Measurements from ENCODE around the gene AOPEP.
A peak's percentile ranks its signal among the peaks of the same experiment; 100 is the strongest.

The AOPEP gene

DNA sequence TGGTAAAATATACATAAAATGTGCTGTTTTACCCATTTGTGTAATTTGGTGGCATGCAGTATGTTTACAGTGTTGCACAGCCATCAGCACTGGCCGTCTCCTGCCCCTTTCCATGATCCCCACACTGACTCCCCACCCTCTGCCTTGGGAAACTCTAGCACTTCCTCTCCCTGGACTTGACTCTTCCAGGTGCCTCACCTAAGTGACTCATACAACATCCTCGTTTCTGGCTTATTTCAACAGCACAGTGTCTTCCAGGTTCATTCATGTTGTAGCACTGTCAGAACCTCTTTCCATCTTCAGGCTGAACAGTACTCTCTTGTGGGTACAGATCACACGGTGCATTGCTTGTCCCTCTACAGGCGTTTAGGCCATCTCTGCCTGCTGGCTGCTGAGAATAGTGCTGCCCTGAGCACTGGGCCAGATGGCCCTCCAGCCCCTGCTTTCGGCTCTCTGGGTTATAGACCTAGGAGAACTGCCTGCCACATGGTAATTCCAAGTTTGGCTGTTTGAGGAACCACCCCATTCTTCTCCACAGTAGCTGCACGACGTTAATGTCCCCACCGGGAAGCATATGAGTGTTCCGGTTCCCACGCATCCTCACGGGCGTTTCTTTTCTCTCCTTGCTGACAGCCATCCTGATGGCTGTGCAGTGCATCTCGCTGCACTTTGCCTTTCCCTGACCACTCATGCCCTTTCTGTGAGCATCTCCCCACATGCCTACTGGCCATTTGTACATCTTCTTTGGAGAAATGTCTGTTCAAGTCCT, 379.2 kb downstream of the AOPEP start:
- DNase-seq = no peak

DNA sequence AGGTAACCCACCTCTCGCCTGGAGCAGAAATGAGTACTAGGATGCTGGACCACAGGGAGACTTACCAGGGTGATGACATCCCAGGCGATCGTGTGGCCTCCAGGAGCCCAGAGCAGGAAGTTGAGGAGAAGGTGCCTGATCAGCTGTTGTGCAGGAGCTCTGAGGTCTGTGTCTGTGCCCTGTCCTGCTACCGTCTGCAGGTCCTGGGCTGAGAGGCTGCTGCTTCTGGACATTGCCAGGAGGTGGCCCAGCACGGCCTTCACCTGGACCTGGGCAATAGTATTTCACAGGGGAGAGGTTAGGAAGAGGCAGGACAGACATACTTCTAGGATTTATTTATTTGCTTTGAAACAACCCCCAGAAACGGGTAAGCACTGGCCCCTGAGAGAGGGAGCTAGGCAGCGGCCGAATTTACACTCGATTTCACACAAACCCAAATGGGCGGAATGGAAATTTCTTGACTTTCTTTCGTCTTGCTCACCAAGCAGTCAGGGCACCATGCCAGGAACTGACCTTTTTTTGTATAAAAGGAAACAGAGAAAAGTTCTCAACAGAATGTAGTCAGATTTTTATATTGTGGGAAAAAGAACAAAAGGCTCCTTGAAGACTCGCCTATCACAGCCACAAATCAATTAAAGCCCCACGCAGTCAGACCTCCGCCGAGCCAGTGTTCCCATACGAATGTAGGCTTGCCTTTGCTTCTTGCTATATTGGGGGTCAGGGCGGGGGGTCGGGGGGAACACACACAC, 380.7 kb downstream of the AOPEP start:
- DNase-seq = no peak

DNA sequence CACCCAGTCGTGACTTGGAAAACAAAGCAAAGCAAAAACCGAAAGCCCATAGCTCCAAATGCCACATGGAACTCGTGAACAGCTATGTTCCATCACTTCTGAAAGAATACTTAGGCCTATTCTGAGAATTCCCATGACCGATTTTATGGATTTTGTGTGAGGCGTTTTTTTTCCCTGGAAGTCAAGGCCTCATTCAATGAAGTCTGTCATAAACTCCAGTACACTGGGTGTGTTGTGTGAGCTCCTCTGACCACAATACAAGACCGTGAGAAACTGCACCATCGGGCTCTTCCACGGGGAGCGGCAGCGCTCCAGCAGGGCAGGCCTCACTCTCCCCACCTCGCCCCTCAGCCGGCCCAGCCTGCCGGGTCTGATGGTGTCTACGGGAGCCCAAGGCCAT, 381.5 kb downstream of the AOPEP start:
- DNase-seq = no peak

DNA sequence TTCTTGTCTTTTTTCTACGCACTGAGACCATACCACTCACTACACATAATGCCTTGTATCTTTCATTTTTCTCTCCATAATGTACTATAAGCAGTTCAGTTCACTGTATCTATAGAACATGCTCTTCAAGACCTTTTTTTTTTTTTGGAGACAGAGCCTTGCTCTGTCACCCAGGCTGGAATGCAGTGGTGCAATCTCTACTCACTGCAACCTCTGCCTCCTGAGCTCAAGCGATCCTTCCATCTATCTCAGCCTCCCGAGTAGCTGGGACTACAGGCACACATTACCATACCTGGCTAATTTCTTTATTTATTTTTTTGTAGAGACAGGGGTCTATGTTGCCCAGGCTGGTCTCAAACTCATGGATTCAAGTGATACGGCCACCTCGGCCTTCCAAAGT, 382.3 kb downstream of the AOPEP start:
- DNase-seq = no peak

DNA sequence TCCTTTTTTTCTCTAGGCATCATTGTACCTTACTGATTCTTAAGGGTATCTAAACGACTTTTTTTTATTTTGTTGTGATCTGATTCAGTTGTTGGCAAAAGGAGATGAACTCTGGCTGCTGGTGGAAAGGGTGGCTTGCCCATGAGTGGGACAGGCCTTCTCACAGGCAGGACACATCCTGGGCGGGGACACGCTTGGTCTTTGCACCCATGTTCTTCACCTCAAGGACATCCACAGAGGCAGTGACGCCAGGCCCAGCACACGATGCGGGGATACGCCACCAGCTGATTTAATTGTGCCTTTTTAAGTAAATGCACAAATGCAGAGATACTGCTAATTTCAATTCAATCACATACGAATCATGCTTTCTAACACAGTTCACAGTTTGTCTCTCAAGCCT, 383.0 kb downstream of the AOPEP start:
- DNase-seq = no peak

DNA sequence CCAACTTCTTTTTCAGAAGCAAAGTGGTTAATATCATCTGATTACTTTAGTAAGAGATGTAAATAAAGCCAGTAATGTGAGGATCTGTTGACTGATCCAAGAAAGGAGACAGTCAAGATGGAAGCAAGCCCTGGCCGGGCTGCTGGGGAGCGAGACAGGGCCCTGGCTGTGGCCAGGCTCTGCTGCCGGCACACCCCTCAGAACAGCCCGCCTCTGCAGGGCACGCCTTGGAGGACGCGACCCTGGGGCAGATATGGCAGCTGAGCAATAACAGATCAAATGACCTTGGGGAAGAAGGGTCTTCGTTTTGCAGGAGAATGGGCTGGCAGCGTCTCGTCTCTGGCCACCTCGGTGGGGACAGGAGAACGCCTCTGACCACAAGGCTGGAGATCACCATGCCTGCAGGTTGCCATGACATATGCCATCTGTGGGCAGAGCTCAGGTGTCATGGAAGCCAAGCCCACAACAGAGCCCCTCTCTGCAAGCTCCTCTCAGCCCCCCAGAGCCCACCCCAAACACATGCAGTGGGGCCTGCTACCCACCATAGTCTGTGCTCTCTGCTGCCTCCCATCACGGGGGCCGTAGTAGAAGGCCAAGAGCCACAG, 384.5 kb downstream of the AOPEP start:
- no peak for DNase-seq

DNA sequence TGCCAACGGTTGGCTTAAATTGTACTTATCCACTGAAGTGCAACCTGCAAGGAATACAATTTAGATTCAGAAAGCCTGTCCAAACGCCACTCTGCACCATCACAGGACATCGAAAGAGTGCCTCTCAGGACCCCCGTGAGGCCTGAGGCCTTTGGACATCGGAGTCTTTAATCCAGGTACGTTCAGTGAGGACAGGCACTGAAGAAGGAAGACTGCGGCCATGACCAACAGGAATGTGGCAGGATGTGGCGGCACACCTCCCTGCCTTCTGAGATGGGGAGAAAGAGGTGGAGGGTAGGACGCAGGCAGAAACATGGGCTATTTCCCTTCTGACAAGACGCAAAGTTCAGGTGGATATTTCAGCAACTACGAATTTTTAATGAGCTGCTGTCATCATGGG, 385.2 kb downstream of the AOPEP start:
- no peak for DNase-seq

DNA sequence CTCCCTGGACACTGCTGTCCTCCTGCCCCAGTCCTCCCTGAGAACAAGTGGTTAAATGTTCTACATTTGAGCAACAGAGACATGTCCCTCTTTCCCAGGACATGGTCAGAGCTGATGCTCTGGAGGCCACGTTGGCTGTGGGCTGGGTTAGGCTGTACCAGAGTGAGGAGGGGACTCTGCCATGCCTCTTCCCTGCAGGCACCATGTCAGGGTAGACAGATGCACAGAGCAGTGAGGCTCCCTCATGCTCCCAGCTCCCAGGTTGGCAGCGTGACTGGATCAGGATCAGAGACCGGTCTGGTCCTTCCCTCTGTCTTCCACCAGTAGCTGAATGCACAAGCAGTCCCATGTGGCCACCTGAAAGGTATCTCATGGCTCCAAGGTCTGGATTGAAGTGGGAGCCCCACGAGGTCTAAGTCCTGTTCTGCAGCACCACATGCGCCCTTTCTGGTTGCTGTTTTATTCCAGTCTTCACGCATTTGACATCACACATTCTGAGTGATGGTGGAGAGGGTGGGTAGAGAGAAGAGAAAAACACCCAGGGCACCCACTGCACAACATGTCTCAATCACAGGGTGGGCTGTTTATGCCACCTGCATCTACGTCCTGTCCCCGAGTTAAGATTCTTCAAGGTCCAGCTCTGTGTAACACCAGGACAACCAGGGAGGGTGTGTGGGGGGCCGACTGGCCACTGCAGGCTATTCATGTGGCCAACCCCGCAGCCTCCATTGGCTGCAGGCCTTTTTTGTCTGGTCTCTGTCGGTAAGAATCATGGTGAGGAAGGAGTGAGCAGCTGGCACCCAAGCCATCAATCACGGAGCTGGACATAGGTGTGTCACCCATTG, 386.2 kb downstream of the AOPEP start:
- no peak for DNase-seq

DNA sequence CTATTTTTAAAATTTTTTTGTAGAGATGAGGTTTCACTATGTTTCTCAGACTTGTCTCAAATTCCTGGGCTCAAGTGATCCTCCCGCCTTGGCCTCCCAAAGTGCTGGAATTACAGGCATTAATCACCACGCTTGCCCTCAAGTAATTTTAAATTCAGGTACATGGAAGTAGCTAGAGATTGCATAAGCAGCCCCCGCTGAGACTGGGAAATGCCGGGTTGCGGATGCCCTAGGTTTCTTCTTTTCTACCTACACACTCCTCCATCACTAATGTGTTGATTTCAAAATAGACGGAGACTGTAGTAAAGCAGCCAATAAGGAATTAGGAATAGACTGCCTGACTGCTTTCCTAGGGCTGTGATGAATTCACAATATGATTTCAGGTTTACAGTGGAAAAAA, 388.6 kb downstream of the AOPEP start:
- no peak for DNase-seq

DNA sequence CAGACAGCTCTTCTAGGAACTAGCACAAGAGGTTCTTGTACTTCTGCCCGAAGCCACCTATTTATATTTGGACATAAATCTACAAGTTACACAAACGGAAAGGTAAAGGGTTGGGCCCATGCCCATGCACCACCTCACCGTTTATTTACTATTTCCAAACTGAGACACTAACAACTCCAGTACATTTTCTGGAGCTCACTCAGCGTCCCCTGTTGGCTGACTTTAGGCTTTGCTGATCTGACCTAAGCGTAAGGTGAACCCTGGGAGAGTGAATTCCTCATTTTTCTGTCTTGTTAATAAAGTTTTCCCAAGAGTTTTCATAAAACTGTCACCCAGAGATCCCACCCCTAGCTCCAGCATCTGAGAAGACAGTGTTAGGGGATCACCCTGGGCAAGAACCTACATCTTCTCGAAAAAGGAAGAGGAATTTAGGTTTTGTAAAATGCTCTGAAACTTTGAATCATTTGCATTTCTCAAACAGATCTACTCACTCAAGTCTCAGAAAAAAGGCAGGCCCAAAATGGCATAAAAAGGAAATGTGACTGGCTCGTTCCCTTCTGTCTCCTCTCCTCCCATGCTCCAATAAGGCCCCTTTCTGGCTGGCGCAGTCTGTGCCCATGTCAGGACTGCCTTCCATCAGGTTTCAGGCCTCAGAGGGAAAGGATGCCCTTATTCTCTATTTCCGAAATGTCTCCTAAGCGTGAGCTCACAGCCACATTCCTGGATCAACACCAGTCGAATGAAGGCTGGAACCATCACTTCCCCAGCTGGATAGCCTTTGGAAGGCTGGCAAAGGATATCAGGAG, 389.7 kb downstream of the AOPEP start:
- DNase-seq = no peak

DNA sequence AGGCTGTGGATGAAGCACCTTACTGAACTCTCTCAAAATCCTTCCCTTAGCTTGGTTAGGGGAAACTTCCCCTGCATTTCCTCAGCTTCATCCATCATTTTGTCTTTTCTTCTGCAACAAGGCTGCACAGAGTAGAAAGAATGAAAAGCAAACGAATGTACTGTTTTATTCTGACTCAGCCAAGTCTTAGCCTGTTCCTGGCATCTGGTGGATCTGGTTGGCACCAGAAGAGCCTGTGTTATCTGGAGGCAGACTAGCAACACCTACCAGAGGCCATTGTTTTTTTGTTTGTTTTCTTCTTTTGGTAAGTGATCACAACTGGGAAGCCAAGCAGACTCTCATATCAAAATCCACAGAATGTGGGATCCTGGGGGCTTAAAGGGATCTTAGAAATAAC, 390.3 kb downstream of the AOPEP start:
- DNase-seq = no peak

DNA sequence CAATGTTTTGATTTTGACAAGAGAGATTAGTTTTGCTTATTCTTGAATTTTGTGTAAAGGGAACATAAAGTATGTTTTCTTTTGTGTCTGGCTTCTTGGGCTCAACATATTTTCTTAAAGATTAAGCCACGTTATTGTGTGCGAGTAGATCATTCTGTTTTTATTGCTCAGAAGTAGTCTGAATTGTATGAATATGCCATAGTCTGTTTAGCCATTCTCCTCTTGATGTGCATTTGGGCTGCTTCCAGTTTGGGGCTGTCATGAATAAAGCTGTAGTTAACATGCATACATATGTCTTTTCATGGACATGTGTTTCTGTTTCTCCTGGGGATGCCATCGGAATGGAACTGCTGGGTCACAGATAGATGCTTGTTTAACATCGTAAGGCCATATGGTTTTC, 392.1 kb downstream of the AOPEP start:
- DNase-seq = no peak

DNA sequence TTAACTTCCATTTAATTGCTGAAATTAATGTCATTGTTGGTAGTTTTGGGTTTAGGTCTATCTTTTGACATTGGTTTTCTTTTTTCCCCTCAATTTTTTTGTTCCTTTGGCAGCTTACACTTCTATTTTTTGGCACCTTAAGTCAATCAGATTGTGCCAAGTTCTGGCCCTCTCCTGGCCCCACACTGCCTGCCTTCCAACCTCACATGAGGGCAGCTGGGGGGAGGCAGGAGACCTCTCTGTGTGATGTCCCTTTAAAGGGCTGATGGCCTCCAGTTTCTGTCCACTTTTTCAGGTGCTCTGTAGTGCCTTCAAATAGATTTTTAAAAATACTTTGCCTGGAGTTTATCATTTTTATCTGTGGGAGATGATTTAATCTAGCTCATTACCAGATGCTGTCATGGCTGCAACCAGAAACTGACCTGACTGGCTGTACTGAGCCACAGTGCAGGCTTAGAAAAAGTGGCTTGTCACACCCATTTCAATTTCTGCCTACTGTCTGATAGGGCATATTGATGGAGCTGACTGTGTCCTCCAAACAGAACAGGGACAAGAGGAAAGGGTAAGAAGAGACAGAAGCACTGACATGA, 394.4 kb downstream of the AOPEP start:
- DNase-seq = no peak

DNA sequence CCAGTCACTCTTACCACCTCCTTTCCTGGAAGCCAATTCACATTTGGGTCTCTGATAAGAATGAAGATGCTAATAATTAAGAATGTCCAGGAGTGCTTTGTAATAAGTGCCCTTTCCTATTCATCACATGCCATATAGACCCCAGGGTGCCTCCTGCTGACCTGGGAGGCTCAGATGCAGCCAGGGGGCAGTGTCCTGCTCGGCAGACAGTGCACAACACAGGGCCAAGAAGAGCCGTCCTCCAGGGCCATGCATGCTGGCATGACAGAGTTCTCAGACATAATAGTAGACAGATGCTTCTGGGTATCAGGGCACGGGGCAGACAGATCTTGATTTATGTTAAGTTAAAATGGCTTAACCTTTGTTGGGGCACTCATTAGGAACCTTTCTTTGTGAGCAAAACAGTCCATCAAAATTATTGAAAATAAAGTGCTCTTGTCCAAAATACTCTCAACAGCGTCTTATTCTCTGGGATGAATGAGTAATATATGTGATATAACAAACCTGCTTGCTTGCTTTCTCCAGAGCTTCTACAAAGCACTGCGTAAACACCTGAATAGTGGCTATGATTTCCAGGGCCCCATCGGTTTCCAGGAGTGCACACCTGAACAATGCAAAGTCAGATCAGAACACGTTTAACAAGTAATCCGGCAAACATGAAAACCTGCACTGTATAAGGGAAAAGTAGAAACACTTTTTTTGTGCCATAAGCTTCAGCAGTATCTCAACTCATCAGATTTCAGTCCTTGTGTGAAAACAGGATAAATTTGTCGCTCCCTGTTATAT, 398.3 kb downstream of the AOPEP start:
- no peak for DNase-seq

DNA sequence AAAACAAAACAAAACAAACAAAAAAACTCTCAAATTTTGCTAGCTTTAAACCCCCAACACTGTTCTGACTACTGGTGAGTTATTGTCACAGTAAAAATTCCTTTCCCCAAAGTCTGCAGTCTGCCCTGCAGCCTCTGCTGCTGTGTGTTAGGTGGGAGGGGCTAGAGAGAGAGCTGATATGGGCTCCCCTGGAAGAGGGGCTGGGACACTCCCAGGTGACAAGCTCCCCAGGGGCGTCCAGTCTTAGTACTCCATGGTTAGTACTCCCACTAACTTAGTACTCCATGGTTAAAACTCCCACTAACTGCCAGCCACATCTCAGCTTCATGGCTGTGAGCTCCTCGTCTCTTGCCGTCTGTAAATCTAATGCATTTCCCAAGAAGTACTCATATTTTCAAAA, 399.2 kb downstream of the AOPEP start:
- DNase-seq = no peak

DNA sequence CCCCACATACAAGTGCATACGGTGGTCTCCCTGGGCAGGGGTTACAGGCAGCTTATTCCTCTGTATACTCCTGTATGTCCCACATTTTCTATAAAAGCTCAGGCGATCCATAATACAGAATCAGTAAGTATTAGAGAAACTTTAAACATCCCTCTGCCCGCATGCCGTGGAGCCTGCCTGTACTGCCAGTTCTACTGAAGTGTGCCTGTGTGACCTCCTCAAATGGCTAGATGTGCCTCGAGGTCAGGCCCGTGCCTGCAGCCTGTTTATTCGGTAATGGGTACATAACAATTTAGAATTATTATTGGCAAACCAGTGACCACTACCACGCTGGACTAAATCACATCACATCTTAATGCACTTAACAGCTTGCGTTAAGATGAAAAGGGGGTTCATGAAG, 400.2 kb downstream of the AOPEP start:
- DNase-seq = no peak

DNA sequence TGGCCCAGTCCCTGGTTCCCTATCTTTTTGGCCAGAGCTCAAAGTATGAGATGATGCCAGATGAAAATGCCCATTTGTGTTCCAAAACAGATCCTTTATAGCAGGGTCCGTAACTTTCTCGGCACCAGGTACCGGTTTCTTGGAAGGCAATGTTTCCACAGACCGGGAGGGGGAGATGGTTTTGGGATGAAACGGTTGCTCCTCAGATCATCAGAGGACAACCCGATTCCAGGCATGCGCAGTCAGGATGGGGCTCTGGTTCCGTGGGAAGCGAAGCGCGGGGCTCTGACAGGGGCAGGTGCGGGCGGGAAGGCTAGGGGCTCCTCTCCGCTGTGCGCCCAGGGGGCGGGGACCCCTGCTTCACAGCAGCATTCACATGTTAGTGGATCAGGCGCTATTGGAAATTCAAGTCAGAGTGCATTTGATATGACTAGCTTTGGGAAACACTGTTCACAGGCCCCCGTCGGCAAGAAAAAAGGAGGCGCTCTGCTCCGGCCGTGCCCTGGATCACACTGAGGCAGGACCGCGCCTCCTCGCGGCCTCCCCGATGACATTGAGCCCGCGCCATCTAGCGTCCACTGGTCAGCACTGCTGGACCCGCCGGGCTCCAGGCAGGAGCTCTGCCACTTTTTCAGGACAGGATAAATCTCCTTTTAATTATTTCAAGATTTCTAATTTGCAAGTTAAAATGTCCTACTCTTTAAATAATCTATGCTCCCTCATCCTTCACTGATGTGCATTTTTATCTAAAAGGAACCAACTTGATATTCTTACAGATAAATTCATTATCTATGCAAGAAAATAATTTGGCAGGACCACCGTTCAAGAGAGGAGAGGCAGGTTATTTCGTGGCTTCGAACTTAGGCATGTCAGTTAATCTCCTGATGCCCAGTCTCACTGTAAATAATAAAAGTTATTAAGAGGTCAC, 401.0 kb downstream of the AOPEP start:
- DNase-seq = peak; percentile 80

DNA sequence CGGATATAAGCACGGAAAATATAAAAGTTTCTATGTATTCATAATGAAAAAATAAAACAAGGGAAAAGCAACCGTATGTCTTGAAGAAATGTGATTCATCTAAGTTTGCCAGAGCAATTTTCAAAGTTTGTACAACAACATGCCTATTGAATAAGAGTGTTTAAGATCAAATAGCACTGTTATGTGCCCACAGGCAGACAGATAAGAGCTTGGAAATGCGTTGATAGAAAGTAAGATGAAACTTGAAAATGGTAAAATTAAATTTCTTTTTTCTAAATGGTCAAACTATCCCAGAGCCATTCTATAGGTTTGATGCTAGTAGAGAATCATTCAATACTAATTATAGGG, 401.7 kb downstream of the AOPEP start:
- no peak for DNase-seq

DNA sequence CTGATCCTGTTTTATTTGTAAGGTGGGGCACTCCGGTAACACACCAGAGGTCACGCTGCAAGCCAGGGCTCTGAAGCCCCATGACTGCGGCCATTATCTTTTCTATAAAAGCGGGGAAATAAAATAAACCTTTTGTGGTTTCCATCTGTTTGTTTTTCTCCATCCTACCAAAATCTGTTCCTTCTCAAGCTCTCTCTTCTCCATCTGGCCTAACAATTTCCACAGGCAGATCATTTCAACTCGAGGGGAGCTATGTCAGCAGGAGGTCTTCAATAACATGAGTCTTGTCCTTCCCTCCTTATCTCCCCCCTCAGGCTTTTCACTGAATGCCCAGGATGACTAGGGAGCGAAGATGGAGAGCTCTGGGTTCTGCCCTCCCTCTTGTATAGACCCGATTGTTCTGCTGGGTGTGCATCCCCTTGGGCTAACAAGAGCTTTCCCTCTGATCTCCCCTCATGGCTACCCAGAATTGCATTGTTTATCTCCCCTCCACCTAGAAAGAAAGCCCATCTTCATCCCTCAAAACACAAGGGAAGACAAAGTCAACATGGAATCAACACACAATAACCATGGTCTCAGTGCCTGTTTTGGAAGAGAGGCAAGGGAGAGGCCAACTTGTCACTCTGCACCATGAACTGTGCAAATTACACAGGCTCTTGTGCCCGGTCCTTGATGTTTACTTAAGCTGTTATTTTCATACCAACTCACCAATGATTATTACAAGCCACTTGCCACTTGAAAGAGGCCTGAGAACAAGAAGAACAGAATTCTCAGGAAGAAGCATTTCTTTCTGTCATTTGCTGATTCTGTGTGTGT, 403.2 kb downstream of the AOPEP start:
- no peak for DNase-seq

All from HCEC 1CT (cell line).